ENCODE measurements around the gene ERCC8.

Gene ERCC8

GRCh38 chr5:60830581-60831127 is 114.2 kb downstream of the ERCC8 start:
- Histone ChIP-seq H3K9me3 (ENCODE audit: severe bottlenecking) (no peaks in the 10 kb centered on the region), H3K27me3 (ENCODE audit: insufficient read depth, low read depth, severe bottlenecking) (no peaks in the 10 kb centered on the region)

GRCh38 chr5:60829490-60830266 is 115.2 kb downstream of the ERCC8 start:
- no peak for TF ChIP-seq CTCF (IDR thresholded peaks at IDR 0.05; ENCODE audit: low read depth, low read length)
- Histone ChIP-seq H3K36me3 (no peaks in the 10 kb centered on the region), H3K27me3 (ENCODE audit: insufficient read depth, low read depth, severe bottlenecking) (no peaks in the 10 kb centered on the region), H3K27ac (no peak overlapping the region), H3K9me3 (ENCODE audit: severe bottlenecking) (no peaks in the 10 kb centered on the region), H3K4me3 (ENCODE audit: low read depth, low read length) (no peak overlapping the region)
- no peak for DNase-seq

More at GRCh38 chr5:60830581-60831127, 114.2 kb downstream of the ERCC8 start:
- H3K27ac ChIP-seq = no peak overlapping the region
- H3K4me3 ChIP-seq (ENCODE audit: low read depth, low read length) = no peak overlapping the region
- TF ChIP-seq CTCF (IDR thresholded peaks at IDR 0.05; ENCODE audit: low read depth, low read length) = no peak
- H3K36me3 ChIP-seq = no peaks in the 10 kb centered on the region
- no peak for DNase-seq

GRCh38 chr5:60827201-60827600 is 117.7 kb downstream of the ERCC8 start:
- Histone ChIP-seq H3K27ac (no peak overlapping the region), H3K36me3 (no peaks in the 10 kb centered on the region), H3K9me3 (ENCODE audit: severe bottlenecking) (no peaks in the 10 kb centered on the region), H3K4me3 (ENCODE audit: low read depth, low read length) (no peak overlapping the region), H3K27me3 (ENCODE audit: insufficient read depth, low read depth, severe bottlenecking) (no peaks in the 10 kb centered on the region)
- TF ChIP-seq CTCF (IDR thresholded peaks at IDR 0.05; ENCODE audit: low read depth, low read length) = no peak
- DNase-seq = no peak

- no peaks in the 10 kb centered on the region for H3K9me3 ChIP-seq (ENCODE audit: severe bottlenecking)
- no peaks in the 10 kb centered on the region for H3K36me3 ChIP-seq
- no peak overlapping the region for H3K27ac ChIP-seq
- H3K27me3 ChIP-seq (ENCODE audit: insufficient read depth, low read depth, severe bottlenecking) = no peaks in the 10 kb centered on the region
- no peak for DNase-seq
- no peak for TF ChIP-seq CTCF (IDR thresholded peaks at IDR 0.05; ENCODE audit: low read depth, low read length)
- H3K4me3 ChIP-seq (ENCODE audit: low read depth, low read length) = no peak overlapping the region
Measured at GRCh38 chr5:60826653-60827052, 118.2 kb downstream of the ERCC8 start.
